HG02973 (cell line): ENCODE data around the gene XRCC3.
A peak's percentile ranks its signal among the peaks of the same experiment; 100 is the strongest.

Experiments
- ATAC-seq: cut with Tn5 transposase; IDR thresholded peaks from one replicate; pipeline ENCODE4 v1.9.1; 2021; ENCODE audit warnings: moderate library complexity; ENCODE audit not compliant: unreplicated experiment

Gene XRCC3

DNA sequence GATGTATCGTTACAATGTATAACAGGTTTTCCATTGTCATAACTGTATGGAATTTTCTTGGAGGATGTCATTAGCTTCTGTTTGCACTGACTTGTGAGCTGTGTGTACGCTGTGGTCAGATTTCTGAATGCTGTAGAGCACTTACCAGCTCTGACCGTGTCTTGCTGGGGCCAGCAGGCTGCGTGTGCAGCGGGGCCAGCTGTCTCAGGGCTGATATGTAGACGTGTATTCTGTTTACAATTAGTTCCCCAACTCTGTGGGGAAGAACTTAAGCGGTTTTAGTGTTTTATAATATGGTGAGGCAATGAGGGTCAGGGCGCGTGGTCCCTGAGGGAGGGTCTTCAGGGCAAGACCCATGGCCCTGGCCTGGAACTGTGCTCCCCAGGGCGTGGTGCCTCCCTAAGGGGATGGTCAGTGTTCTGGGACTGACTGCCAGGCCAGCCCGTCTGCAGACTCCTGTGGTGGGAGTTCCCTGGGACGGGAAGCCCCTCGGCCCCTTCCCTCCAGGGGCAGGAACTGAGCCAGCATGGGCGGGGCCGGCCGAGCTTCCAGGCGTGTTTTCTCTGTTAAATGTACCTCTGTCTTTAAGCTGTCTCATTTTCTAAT, 18.7 kb downstream of the XRCC3 start:
- ATAC-seq: no peak

DNA sequence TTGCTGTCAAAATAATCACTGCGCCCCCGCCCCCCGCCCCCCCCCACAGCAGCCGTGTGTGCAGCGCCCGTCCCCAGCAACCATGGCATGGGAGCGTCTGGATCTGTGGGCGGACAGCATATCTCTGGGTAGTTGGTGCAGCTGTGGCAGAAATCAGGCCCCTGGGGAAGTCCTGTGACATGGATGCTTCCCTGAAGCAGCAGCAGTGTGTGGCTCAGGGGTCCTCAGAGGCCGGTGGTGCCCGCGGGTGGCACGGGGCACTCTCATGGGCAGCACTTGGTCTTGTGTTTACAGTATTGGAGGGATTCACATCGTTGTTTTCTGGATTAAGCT, 19.2 kb downstream of the XRCC3 start:
- ATAC-seq: no peak

DNA sequence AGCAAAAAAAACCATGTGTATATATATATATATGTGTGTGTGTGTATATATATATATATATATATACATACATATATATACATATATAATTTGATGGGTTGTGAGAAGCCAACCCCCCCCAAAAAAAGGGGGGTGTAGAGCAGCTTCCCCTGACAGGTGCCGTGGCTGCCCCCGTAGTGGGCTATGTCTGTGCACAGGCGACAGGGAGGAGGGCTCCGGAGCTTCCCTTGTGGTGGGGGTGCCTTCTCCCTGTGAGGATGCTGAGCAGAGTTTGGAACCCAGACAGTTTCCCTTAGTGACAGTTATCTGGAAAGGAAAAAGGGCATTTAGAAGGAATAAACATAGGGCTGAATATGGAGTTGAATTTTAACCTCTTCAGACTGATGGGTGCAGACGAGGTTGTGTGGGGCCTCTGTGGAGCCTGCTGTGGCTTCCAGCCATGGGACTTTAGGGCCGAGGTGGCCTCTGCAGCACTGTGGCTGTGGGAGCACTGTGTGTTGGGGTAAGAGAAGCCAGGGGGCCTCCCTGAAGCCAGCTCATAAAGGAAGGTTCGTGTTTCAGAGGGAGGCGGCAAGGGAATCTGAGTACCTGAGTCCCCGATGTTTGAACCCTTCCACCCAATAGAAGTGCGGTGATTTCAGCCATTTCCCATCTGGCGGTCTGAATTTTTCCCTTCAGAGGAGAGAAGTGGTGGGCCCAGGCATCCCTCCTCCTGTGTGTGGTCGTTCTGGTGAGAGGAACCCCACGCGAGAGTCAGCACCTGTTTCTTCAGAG, 19.8 kb downstream of the XRCC3 start:
- ATAC-seq: no peak

DNA sequence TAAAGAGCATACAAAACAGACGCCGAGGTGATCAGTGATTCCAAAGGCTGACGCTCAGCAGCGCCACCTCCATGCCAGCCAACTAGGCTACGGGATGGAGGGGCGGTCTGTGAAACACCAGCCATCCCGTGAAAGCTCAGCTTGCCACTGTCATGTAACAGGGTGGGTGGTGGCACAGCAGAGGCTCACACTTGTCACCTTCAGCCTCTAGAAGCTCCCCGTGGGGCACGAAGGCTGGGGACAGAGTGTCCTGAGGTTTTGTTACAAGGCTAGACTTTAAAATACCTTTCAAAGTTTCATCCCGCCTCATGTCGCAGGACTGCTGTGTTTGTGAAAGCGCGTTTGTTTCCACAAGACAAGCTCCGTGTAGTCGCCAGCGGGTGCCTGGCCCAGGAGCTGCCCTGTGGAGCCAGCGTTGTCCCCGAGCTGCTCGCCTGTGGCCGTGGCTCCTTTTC, 20.7 kb downstream of the XRCC3 start:
- ATAC-seq: no peak

DNA sequence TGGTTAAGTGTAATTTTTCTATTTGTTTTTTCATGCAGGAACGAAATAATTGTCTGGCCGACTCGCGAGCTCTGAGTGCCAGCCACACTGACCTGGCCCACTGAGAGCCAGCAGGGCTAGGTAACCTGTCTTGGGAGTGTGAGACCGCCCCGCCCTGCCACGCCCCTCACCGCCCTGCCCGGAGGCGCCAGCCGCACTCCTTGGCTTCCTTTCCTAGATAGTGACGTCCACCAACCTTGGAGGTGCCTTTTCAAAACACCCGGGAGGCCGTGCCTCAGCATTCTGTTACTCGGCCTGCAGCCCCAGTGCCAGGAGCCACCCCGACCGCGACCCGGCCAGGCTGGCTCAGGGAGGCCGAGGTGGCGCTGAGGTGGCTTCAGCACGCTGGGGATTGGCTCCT, 21.7 kb downstream of the XRCC3 start:
- ATAC-seq: no peak

DNA sequence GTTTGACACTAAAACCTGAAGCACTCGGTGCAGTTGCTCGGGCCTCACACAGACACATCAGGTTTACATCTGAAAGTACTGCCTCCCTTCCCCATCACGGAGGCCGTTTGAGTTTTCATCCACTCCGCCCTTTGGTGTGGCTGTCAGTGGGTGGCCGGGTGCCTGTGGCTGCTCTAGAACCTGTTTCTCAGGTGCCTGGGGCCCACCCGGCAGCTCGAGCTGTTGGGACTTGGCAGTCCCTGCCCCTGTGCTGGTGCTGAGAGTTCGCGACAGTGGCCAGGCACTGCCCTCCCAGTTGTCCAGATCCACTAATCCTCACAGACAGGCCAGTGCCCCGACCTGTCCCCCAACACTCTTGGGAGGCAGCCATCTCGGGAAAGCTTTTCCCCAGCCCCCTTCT, 22.4 kb downstream of the XRCC3 start:
- ATAC-seq: no peak

DNA sequence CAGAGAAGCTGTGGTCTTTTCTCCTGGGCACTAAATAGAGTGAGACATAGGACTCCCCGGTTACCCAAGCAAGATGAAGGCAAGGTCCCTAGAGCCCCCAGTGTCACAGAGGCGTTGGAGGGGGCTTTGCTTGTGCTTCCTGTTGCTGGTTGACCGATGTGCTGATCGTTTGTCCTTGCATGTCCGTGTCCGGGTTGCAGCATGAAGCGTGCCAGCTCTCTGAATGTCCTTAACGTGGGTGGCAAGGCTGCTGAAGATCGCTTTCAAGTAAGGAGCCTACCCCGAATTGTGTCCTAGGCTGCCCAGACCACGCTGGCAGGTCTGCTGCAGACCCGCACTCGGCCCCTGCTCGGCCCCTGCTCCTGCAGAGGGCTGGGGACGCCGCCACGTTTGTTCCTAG, 23.1 kb downstream of the XRCC3 start:
- peak; percentile 12 for ATAC-seq

DNA sequence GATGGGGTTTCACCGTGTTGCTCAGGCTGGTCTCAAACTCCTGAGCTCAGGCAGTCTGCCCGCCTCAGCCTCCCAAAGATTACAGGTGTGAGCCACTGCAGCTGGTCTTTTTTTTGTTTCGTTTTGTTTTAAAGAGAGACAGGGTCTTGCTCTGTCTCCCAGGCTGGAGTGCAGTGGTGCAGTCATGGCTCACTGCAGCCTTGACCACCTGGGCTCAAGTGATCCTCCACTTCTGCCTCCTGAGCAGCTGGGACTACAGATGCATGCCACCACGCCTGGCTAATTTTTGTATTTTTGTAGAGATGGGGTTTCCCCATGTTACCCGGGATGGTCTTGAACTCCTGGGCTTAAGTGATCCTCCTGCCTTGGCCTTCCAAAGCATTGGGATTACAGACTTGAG, 23.6 kb downstream of the XRCC3 start:
- ATAC-seq: peak; percentile 57

DNA sequence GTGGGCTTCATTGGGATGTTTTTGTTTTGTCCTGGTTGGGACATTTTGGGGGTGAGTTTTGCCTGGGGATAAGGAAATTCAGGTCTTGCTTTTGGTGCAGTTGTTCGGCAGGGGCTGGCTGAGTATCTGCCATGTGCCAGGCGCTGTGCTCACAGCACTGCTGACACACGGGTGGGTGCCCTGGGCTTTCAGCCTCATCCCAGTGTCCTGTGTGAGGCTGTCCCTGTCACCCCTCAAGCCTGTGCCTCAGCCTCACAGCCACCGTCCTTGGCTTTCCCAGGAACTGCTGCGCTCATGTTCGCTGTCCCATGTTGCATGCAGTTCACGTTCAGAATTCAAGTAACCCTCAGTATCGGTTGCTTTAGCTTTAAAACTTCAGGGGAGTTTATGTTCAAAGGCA, 24.9 kb downstream of the XRCC3 start:
- ATAC-seq: no peak

DNA sequence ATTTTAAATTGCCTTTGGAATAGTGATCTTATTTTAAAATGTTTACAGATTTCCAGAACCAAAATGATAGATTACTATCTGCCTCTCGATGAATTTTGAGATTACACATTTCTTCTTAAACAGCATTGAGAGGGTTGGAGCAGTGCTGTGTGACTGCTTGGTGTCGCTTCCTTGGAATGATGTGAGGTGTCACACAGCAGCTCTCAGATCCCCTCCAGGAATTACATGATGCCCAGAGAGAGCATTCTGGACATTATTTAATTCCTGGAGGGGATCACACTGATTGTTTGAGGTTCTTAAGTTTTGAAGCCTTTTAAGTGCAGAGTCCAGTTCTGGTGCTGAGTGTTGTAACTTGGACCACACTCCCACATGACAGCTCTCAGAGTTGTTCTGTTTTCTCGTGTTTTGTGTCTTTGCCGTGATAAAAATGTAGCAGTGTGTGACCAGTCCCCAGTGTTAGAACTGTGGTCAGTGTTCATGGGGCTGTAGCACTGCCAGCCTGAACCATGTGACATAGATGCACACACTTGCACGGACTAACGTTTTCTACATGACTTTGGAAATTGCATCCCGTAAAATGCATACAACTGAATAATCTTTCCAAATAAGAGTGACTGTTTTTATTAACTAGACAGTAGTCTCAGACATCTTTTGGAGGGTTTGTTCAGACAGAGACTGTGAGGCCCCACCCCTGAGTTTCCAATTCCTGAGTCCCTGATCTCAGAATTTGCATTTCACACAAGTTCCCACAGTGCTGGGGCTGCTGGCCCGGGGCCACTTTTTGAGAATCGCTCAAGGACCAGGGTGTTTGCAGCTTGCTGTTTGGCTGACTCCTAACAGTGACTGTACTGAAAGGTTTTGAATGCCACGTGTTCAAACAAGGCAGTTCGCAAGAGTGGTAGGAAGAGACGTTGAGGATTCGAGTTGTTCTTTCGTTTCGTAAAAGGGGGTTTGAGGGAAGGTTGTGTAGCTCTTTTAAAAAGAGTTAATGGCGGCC, 26.0 kb downstream of the XRCC3 start:
- no peak for ATAC-seq

DNA sequence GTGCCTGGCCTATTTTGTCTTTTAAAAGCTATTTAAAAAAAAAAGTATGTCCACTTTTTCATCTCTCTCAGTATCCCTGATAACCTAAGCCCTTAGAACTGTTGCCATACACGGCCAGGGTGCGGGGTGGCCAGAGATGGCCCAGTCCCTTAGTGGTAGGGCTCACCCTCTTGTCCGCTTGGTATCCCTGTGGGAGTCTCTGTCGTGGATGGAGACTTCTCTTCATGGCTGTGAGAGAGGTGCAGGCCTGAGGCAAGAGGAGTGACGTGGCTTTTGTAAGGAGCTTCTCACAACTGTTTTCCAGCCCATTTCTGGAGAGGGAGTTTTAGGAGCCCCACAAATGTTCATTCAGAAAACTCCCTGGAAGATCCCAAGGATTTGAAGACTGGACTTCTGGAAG, 26.8 kb downstream of the XRCC3 start:
- ATAC-seq: no peak

DNA sequence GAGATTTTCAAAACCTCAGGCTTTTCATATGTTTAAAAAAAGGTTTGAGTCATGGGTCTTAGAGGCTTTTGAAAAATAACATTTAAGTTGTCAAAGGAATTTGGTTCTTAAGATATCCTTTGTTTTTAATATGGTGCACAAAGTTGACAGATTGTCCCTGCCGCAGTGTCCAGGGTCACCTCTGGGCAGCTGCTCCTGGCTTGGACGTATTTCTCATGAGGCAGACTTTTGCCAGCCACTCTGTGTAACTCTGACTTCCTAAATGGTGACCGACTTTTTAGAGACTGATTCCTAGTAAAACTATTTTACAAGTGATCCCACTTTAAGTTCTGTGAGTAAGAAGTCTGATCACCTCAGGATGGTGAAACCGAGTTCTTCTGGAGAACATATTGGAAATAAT, 27.5 kb downstream of the XRCC3 start:
- ATAC-seq: no peak

DNA sequence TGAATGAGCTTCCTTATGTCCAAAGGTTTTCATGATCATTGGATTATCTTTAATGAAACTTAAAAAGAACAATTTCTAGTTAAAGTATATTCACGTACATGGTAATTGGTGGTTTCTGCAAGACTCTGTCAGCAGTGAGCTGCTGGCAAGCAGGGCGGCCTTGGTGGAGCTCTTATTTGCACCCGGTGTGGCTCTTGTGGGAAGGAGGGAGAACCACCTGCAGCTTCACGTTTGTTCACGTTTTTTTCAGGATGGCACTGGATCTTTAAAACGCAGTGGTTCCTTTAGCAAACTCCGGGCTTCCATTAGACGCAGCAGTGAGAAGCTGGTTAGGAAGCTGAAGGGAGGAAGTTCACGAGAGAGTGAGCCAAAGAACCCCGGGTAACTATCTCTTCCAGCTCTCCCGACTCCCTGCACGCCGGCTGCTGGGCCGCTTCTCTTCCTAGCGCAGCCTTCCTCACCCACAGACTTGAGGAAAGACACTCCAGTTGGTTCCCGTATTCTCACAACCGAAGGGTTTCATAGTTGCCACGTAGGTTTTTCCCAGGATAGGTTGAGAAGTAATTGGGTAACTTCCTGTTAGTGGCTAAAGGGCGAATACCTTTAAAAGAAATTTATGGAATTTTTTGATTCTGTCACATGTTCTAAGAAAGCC, 28.3 kb downstream of the XRCC3 start:
- ATAC-seq: no peak

DNA sequence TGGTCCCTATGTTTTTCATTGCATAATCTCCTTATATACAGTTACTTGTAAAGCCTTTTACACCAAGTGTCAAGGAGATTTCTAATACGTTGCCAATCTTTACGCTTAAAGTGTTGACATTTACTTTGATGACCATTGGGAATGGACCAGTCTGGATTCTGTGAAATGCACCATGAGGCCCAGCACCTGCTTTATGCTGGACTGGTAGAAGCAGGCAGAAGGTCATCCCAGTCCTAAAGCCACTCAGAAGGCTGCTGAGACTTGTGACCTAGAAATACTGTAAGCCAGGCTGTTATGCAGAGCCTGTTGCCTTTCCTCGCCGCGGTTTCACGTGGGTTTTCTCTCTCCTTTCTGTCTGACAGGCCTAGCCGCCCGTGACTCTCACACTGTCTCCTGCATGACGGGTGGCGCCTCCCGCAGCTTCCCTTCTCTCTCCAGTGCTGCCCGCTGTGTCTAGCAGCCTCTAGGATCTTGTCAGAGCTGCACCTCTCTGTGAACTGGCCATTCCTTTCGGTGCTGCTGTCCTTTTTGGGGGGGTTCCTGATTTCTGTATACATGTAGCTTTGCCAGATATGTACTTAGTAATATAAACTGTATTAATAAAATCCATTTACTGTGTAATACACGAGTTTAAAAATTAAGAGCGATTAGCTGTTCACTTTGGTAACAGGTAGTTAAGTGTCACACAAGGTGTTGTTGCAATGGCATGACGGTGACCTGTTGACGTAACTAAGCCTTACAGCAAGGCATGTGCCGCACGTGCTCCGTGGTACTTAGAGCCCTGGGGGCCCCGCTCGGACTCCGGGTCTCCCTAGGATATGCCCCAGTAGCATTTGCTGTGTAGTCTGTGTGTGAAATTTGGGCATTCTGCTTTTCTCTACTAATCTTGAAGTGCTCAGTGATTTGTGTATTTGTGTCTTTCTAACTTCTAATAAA, 29.7 kb downstream of the XRCC3 start:
- no peak for ATAC-seq

DNA sequence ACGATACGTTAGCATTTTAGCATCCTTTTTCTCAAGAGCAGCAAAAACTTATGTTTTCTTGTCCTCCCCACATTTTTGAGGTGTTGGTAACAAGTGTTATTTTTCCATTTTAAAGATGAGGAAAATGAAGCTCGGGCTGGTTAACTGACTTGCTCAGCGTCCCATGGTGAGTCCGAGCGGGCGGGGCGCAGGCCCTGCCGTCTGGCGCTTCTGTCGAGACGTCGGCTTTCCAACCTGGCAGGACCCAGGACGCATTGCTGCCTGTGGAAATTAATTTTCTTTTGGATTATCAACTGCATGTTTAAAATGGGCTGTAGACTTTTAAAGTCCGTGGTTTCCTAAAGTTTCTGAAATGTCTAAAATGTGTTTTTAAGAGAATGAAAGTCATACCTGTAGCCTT, 30.4 kb downstream of the XRCC3 start:
- ATAC-seq: no peak

DNA sequence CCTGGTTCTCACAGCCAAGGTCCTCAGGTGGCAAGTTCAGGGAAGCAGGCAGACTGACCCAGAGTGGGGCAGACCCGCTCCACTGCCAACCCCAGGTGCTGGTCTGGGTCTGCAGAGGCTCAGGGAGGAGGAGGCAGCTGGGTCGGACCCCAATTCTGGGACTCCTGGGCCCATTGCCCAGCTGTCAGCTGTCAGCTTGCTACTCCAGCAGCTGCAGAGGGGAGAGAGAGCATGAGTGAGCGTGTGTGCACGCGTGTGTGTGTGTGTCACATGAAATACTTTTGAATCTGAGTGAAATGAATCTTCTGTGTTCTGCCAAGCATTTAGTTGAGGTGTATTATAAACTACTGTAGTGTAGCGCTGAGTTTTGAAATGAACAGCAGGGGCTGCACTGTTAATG, 30.8 kb downstream of the XRCC3 start:
- no peak for ATAC-seq

DNA sequence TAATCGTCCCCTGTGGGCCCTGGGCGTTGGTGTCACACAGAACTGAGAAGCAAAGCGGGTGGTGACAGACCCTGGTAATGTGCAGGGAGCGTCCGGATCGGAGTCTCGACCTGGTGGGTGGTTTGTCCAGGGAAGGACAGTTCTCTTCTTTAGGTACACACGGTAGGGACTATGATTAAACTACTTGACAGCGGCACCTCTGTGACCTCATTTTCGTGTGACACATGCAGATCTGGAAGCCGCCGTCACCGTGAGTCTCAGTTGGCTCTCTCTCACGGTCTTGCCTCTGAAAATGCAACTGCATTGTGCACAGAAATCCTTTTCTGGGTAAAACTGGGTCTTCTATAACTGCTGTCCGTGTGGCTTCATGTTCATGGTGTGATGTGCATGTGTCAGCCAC, 32.1 kb downstream of the XRCC3 start:
- no peak for ATAC-seq

DNA sequence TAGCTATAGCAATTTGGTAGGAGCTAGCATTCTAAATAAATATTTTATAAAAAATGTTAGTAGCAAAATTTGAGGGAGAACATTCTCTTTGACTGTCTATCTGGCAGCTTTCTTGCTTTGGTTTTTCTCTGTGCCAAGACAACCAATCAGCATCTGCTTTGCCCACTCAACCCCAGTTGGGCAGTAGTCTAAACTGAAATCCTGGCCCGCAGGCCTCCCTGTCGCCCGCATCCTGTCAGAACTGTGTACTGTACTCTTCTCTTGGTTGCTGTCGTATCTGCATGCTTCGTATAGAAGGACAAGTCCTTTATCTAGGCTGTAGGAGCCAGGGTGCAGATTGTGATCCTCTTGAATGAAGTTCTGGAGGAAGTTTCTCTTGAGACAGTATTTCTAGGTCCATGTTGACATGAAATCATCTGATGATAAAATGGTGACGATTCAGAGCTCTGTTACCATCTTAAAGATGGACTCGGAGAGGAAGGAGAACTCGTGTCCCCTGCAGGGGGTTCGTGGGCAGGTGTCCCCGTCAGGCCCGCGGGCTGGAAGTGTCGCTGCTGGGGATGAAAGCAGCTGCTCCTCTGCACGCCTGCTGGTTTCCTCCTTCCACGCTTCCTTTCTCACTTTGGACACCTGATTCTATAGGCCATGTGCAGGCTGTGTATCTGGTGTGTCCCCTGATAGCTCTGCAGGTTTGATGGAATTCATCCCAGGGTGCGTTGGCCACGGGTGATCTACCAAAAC, 34.6 kb downstream of the XRCC3 start:
- ATAC-seq: no peak

DNA sequence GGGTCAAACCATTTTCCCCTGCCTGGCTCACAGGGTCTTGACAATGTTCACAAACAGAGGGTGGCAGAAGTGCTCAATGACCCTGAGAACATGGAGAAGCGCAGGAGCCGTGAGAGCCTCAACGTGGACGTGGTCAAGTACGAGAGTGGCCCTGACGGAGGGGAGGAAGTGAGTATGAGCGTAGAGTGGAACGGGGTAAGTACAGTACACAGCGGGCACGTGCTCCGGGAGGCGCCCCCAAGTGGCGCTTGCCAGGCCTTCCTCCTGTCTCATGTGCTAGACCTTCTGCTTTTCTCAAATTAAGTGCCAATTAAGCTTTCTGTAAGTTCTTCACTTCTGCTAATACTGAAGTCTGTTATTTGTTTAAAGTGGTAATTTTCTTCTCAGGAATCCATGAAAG, 35.9 kb downstream of the XRCC3 start:
- ATAC-seq: peak; percentile 85
